A549 treated with CORT108297 at 1 μM for 4 hours (cell line): ENCODE data around the gene MIPEP. TPM values are rescaled to one million over a fixed set of nuclear protein-coding genes. Genes with fewer than 3 reads are reported as not detected.

Source experiments
- total RNA-seq: library from RNA; stranded (reverse); fragments of 200-300 nt; extraction: Qiagen RNA extraction; gene quantifications from 5 replicates; pipeline ENCODE4 v1.2.3, GENCODE V29; 2022

Gene MIPEP
- total RNA-seq = 20.8 to 29.4 TPM (median 26.8 TPM) in 5 replicates

GRCh38 chr13:23888658-23889614 lies at the start of gene MIPEP:
Gene MIPEP, minus strand, starts transcription at chr13:23889400. Its CDS starts 80 bp downstream, at chr13:23889320.

GRCh38 chr13:23897452-23897919 lies 8.3 kb upstream of the MIPEP start, which contains the start of gene C1QTNF9B:
Gene C1QTNF9B, minus strand, starts transcription at chr13:23897502.

Other genes starting within 250 kb of the MIPEP start
- gene C1QTNF9B, start 8.1 kb upstream of the MIPEP start, total RNA-seq = not detected in 5 replicates